T-helper 1 cell treated with Interleukin-12 subunit alpha and Interleukin-12 subunit beta and Interleukin-4 antibody, amounts not matched to agents 30 ng/mL and 1 ng/mL, for 36 hours (primary cell): ENCODE data around the gene GRM1. TPM values are rescaled to one million over a fixed set of nuclear protein-coding genes. Genes with fewer than 3 reads are reported as not detected.
"Not testable (repeated sequence)": the region's sequence is repeated elsewhere in the genome, so short reads cannot be mapped to it uniquely, and the experiment has no call there.

Experiments used
- intact Hi-C: fragments of 100-400 bp; cut with micrococcal nuclease; formaldehyde crosslinking; loops from one replicate; pipeline ENCODE4 v1.15.1; 2024
- total RNA-seq: library from RNA; stranded (reverse); gene quantifications from 2 replicates; pipeline ENCODE4 v1.2.3, GENCODE V29; 2022

GRM1 gene
- total RNA-seq, 1 donor from 2014 or later = not detected

- intact Hi-C loops = no loop called here
These were observed 161.7 kb downstream of the GRM1 start for GRCh38 chr6:146190581-146190980.

- intact Hi-C loops = no loop called here
These were observed 162.3 kb downstream of the GRM1 start for GRCh38 chr6:146191166-146191565.

GRCh38 chr6:146191612-146192011, 162.8 kb downstream of the GRM1 start:
- intact Hi-C loops = no loop called here

GRCh38 chr6:146194434-146194833, 165.6 kb downstream of the GRM1 start:
- intact Hi-C loops = no loop called here

- intact Hi-C loops = no loop called here
These were observed 171.3 kb downstream of the GRM1 start for GRCh38 chr6:146200176-146200575.

GRCh38 chr6:146202570-146202969, 173.7 kb downstream of the GRM1 start:
- intact Hi-C loops = no loop called here

- intact Hi-C loops = no loop called here
These were observed 181.1 kb downstream of the GRM1 start for GRCh38 chr6:146209942-146210341.

GRCh38 chr6:146210406-146211083, 181.7 kb downstream of the GRM1 start:
- intact Hi-C loops = no loop called here

- intact Hi-C loops = no loop called here
These were observed 182.8 kb downstream of the GRM1 start for GRCh38 chr6:146211646-146212045.

- intact Hi-C loops = no loop called here
These were observed 183.9 kb downstream of the GRM1 start for GRCh38 chr6:146212781-146213180.

GRCh38 chr6:146219101-146219500, 190.2 kb downstream of the GRM1 start:
- intact Hi-C loops = no loop called here

GRCh38 chr6:146224449-146224848, 195.6 kb downstream of the GRM1 start:
- intact Hi-C loops = no loop called here

GRCh38 chr6:146224988-146225387, 196.1 kb downstream of the GRM1 start:
- intact Hi-C loops = no loop called here

- intact Hi-C loops = no loop called here
These were observed 211.5 kb downstream of the GRM1 start for GRCh38 chr6:146240322-146240721.

- intact Hi-C loops = no loop called here
These were observed 211.9 kb downstream of the GRM1 start for GRCh38 chr6:146240807-146241206.

GRCh38 chr6:146243646-146244045, 214.8 kb downstream of the GRM1 start:
- intact Hi-C loops = not testable (repeated sequence)

GRCh38 chr6:146244630-146245143, 215.8 kb downstream of the GRM1 start:
- intact Hi-C loops = no loop called here

GRCh38 chr6:146246028-146246427, 217.2 kb downstream of the GRM1 start:
- intact Hi-C loops = no loop called here

GRCh38 chr6:146253691-146254090, 224.8 kb downstream of the GRM1 start:
- intact Hi-C loops = no loop called here

GRCh38 chr6:146258206-146258605, 229.3 kb downstream of the GRM1 start:
- intact Hi-C loops = no loop called here

GRCh38 chr6:146260886-146261285, 232.0 kb downstream of the GRM1 start:
- intact Hi-C loops = no loop called here

GRCh38 chr6:146265056-146265455, 236.2 kb downstream of the GRM1 start:
- intact Hi-C loops = no loop called here

- intact Hi-C loops = no loop called here
These were observed 238.6 kb downstream of the GRM1 start for GRCh38 chr6:146267447-146267846.
